ENCODE measurements around the gene HRH4.

HRH4 gene

DNA sequence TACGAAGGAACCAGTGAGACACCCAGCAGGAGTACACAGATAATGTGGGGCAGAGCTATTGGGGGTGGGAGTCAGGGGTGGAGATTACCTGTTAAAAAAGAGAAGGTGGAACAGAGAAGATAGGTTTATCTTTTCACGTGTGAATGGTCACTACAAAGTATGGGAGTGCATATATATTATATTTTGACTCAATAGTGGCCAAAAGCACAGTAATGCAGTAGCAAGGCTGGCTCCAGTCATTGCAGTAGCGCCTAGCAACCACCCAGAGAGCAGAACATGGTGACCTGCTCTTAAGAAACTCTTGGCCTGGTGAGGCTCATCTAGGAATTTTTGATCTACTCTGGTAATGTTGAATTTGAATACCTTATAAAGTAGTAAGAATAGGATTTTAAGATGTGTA is 33.0 kb upstream of the HRH4 start:
- TF ChIP-seq, protein P1, sequence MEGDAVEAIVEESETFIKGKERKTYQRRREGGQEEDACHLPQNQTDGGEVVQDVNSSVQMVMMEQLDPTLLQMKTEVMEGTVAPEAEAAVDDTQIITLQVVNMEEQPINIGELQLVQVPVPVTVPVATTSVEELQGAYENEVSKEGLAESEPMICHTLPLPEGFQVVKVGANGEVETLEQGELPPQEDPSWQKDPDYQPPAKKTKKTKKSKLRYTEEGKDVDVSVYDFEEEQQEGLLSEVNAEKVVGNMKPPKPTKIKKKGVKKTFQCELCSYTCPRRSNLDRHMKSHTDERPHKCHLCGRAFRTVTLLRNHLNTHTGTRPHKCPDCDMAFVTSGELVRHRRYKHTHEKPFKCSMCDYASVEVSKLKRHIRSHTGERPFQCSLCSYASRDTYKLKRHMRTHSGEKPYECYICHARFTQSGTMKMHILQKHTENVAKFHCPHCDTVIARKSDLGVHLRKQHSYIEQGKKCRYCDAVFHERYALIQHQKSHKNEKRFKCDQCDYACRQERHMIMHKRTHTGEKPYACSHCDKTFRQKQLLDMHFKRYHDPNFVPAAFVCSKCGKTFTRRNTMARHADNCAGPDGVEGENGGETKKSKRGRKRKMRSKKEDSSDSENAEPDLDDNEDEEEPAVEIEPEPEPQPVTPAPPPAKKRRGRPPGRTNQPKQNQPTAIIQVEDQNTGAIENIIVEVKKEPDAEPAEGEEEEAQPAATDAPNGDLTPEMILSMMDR (IDR thresholded peaks at IDR 0.05), result no peak
- peak overlapping the region; percentile 87 for H3K4me3 ChIP-seq (ENCODE audit: low read depth, low read length)

DNA sequence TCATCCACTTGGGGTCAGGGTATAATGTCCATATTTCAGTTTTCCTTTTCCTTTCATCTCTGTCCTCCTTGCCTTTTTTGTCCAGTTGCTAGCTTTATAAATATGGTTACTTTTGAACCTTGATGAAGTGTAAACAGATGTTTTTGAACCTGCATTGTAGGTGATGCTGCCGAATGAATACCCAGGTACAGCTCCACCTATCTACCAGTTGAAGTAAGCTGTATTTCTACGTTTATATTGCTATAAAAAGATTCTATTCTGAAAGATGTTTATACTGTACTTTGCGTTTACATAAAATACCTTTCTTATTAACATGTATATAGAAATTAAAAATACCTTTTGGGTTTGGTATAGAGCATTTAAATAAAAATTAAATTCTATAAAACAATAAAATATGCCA is 31.7 kb upstream of the HRH4 start:
- TF ChIP-seq, protein P1 (IDR thresholded peaks at IDR 0.05), result peak; percentile 6
- H3K4me1 ChIP-seq, result peaks cover 2% of the 10 kb centered on the region
- H3K36me3 ChIP-seq (ENCODE audit: control insufficient read depth, insufficient read depth, low read length), result no peaks in the 10 kb centered on the region
- H3K27ac ChIP-seq, result no peak overlapping the region
- H3K79me2 ChIP-seq, result no peaks in the 10 kb centered on the region
- no peaks in the 10 kb centered on the region for H3K27me3 ChIP-seq (ENCODE audit: control insufficient read depth, insufficient read depth, low read length)
- H2AFZ ChIP-seq, result no peak overlapping the region
- no peak overlapping the region for H3K4me3 ChIP-seq (ENCODE audit: low read depth, low read length)
- no peaks in the 10 kb centered on the region for H3K9me3 ChIP-seq (ENCODE audit: control insufficient read depth, low read length)
- no peak overlapping the region for H3K9ac ChIP-seq
- no peak overlapping the region for H3K4me2 ChIP-seq (ENCODE audit: low read length)

More for the DNA sequence above, 33.0 kb upstream of the HRH4 start:
- Histone ChIP-seq H3K36me3 (ENCODE audit: control insufficient read depth, insufficient read depth, low read length) (no peaks in the 10 kb centered on the region), H3K9me3 (ENCODE audit: control insufficient read depth, low read length) (no peaks in the 10 kb centered on the region), H3K27me3 (ENCODE audit: control insufficient read depth, insufficient read depth, low read length) (no peaks in the 10 kb centered on the region), H3K4me2 (ENCODE audit: low read length) (peak overlapping the region; percentile 91), H3K27ac (no peak overlapping the region), H3K9ac (no peak overlapping the region), H3K4me1 (peaks cover 2% of the 10 kb centered on the region), H3K79me2 (no peaks in the 10 kb centered on the region), H2AFZ (peak overlapping the region; percentile 100)

DNA sequence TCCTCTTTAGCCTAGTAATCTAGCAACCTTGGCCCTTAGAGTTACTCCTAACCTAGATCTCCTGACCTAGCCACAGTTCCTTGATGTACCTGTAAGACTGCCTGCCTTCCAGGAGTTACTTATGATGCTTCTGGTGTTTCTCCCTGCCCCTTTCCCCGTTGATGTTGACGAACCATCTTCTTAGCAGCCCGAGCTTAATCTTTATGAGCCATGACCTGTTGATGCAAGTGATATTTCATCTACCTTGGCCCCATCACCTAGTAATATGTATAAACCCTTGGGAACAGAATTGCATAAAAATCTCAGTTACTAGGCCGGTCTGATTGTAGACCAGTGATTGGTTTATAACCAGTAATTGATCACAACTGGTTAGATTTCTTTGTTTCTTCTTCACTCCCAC is 31.2 kb upstream of the HRH4 start:
- H3K4me3 ChIP-seq (ENCODE audit: low read depth, low read length), result no peak overlapping the region
- H3K27me3 ChIP-seq (ENCODE audit: control insufficient read depth, insufficient read depth, low read length), result no peaks in the 10 kb centered on the region
- H3K9ac ChIP-seq, result no peak overlapping the region
- no peak overlapping the region for H2AFZ ChIP-seq
- H3K4me2 ChIP-seq (ENCODE audit: low read length), result no peak overlapping the region
- no peaks in the 10 kb centered on the region for H3K36me3 ChIP-seq (ENCODE audit: control insufficient read depth, insufficient read depth, low read length)
- peaks cover 2% of the 10 kb centered on the region for H3K4me1 ChIP-seq
- H3K79me2 ChIP-seq, result no peaks in the 10 kb centered on the region
- H3K27ac ChIP-seq, result no peak overlapping the region
- H3K9me3 ChIP-seq (ENCODE audit: control insufficient read depth, low read length), result no peaks in the 10 kb centered on the region
- TF ChIP-seq, protein P1 (IDR thresholded peaks at IDR 0.05), result no peak

GRCh38 chr18:24432618-24433017 is 27.8 kb upstream of the HRH4 start:
- no peak overlapping the region for H3K27ac ChIP-seq
- no peak overlapping the region for H3K4me2 ChIP-seq (ENCODE audit: low read length)
- no peak overlapping the region for H2AFZ ChIP-seq
- no peak overlapping the region for H3K4me3 ChIP-seq (ENCODE audit: low read depth, low read length)
- H3K79me2 ChIP-seq, result no peaks in the 10 kb centered on the region
- peaks cover 2% of the 10 kb centered on the region for H3K4me1 ChIP-seq
- H3K27me3 ChIP-seq (ENCODE audit: control insufficient read depth, insufficient read depth, low read length), result no peaks in the 10 kb centered on the region
- H3K9ac ChIP-seq, result no peak overlapping the region
- no peaks in the 10 kb centered on the region for H3K9me3 ChIP-seq (ENCODE audit: control insufficient read depth, low read length)
- TF ChIP-seq, protein P1 (IDR thresholded peaks at IDR 0.05), result no peak
- no peaks in the 10 kb centered on the region for H3K36me3 ChIP-seq (ENCODE audit: control insufficient read depth, insufficient read depth, low read length)

- Histone ChIP-seq H2AFZ (no peak overlapping the region), H3K36me3 (ENCODE audit: control insufficient read depth, insufficient read depth, low read length) (no peaks in the 10 kb centered on the region), H3K9me3 (ENCODE audit: control insufficient read depth, low read length) (no peaks in the 10 kb centered on the region), H3K4me3 (ENCODE audit: low read depth, low read length) (no peak overlapping the region), H3K27ac (no peak overlapping the region), H3K79me2 (no peaks in the 10 kb centered on the region), H3K4me2 (ENCODE audit: low read length) (no peak overlapping the region), H3K9ac (no peak overlapping the region), H3K27me3 (ENCODE audit: control insufficient read depth, insufficient read depth, low read length) (no peaks in the 10 kb centered on the region), H3K4me1 (no peaks in the 10 kb centered on the region)
- TF ChIP-seq, protein P1 (IDR thresholded peaks at IDR 0.05), result no peak
Observed at GRCh38 chr18:24436939-24437338, 23.5 kb upstream of the HRH4 start.
